Measurements from ENCODE around the gene ELANE.
A peak's percentile ranks its signal among the peaks of the same experiment; 100 is the strongest.
"Not testable (repeated sequence)": the region's sequence is repeated elsewhere in the genome, so short reads cannot be mapped to it uniquely, and the experiment has no call there.

Gene ELANE

GRCh38 chr19:842802-843179, 9.3 kb upstream of the ELANE start:
- not testable (repeated sequence) for DNase-seq (ENCODE audit: low read depth)

DNA sequence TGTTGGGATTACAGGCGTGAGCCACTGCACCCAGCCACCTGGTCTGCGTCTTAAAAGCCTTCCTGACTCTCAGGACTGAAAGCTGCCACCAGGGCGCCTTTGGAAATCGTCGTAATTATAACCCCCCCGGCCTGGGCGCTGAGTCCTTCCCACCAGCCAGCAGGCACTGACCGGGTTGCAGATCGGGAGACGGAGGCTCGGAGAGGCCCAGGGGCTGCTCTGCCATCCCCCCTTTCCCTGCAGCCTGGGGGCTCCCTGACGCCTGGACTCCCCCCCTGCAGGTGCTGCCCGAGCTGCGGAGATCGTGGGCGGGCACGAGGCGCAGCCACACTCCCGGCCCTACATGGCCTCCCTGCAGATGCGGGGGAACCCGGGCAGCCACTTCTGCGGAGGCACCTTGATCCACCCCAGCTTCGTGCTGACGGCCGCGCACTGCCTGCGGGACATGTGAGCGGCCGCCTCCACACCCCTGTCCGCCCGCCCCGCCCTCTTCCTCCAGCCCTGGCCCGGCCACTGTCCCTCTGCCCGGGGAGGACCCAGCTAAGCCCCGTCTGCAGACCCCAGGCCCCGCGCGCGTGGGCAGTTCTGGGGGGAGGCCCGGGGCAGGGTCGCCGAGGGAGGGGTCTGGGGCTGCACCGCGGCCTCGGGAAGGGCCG, 8.8 kb upstream of the ELANE start:
- no peak for DNase-seq (ENCODE audit: low read depth)

DNA sequence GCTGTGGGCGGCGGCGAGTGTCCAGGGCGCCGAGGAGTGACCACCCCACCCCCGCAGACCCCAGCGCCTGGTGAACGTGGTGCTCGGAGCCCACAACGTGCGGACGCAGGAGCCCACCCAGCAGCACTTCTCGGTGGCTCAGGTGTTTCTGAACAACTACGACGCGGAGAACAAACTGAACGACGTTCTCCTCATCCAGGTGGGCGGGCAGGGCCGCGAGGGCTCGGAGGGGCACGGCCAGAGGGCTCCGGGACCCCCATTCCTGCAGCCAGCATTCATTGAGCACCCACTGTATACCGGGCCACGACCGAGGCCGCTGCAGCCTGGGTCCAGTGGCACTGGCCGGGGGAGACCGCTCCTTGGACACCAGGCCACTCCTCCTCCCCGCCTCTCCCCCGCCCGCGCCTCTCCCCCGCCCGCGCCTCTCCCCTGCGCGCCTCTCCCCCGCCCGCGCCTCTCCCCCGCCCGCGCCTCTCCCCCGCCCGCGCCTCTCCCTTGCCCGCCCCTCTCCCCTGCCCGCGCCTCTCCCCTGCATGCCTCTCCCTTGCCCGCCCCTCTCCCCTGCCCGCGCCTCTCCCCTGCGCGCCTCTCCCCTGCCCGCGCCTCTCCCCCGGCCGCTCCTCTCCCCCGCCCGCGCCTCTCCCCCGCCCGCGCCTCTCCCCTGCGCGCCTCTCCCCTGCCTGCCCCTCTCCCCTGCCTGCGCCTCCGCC, 8.1 kb upstream of the ELANE start:
- no peak for DNase-seq (ENCODE audit: low read depth)

GRCh38 chr19:844546-844971, 7.5 kb upstream of the ELANE start:
- DNase-seq (ENCODE audit: low read depth): no peak

DNA sequence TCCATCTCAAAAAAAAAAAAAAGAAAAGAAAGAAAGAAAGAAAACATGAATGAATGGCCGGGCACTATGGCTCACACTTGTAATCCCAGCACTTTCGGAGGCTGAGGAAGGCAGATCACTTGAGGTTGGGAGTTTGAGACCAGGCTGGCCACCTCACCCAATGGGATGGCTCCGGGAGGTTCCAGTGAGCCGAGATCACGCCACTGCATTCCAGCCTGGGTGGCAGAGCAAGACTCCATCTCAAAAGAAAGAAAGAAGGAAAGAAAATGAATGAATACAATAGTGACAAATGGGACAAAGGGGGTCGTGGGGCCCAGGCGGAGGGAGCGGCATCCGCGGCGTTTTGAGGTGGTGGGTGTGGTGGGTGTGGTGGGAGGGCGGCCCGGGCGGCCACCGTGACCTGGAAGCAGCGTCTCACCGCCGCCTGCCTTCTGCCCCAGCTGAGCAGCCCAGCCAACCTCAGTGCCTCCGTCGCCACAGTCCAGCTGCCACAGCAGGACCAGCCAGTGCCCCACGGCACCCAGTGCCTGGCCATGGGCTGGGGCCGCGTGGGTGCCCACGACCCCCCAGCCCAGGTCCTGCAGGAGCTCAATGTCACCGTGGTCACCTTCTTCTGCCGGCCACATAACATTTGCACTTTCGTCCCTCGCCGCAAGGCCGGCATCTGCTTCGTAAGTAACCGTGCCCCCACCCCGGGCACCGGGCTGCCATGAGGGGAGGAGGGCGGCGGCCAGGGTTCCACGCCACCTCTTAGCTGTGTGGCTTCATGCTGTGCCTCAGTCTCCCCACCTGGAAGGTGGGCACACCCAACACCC, 6.2 kb upstream of the ELANE start:
- no peak for DNase-seq (ENCODE audit: low read depth)

GRCh38 chr19:848386-848921, 3.6 kb upstream of the ELANE start:
- DNase-seq (ENCODE audit: low read depth): no peak

DNA sequence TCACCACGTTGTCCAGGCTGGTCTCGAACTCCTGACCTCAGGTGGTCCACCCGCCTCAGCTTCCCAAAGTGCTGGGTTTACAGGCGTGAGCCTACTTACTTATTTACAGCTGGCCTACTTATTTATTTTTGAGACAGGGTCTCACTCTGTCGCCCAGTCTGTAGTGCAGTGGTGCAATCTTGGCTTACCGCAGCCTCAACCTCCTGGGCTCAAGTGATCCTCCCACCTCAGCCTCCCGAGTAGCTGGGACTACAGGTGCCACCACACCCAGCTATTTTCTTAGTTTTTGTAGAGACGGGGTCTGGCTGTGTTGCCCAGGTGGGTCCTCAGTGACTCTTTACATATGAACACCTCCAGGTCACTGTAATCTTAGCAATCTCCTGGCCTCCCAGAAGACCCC, 2.9 kb upstream of the ELANE start:
- not testable (repeated sequence) for DNase-seq (ENCODE audit: low read depth)

- no peak for DNase-seq (ENCODE audit: low read depth)
These were observed 1.7 kb upstream of the ELANE start for GRCh38 chr19:850221-850978.

- DNase-seq (ENCODE audit: low read depth): no peak
These were observed 1.1 kb upstream of the ELANE start for GRCh38 chr19:850979-851335.

DNA sequence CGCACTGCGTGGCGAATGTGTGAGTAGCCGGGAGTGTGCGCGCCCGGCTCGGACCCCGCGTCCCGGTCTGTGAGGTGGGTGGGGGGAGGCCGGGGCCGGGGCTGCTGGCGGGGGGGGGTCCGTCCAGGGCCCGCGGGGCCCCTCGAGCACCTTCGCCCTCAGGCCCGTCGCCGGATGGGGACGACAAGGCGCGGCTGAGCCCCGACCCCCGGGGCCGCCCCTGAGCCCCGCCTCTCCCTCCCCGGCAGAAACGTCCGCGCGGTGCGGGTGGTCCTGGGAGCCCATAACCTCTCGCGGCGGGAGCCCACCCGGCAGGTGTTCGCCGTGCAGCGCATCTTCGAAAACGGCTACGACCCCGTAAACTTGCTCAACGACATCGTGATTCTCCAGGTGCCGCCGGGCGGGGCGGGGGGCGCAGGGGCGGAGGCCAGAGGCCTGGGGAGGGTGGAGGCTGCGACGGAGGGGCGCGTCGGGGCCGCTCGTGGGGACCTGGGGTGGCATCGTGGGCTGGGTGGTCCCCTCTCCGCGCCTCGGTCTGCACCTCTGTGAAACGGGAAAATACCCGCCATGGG, 997 bp downstream of the ELANE start:
- DNase-seq (ENCODE audit: low read depth): no peak

DNA sequence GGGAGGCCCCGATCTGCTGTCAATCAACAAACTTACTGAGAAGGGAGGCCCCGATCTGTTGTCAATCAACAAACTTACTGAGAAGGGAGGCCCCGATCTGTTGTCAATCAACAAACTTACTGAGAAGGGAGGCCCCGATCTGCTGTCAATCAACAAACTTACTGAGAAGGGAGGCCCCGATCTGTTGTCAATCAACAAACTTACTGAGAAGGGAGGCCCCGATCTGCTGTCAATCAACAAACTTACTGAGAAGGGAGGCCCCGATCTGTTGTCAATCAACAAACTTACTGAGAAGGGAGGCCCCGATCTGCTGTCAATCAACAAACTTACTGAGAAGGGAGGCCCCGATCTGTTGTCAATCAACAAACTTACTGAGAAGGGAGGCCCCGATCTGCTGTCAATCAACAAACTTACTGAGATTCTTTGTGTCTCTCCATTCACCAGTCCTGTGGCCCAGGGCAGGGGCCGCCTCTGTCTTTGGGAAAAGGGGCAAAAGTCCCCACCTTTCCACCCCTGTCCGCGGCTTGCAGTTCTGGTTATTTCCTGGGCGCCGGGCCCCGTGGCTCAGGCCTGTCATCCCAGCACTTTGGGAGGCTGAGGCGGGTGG, 1.6 kb downstream of the ELANE start:
- DNase-seq (ENCODE audit: low read depth): not testable (repeated sequence)

DNA sequence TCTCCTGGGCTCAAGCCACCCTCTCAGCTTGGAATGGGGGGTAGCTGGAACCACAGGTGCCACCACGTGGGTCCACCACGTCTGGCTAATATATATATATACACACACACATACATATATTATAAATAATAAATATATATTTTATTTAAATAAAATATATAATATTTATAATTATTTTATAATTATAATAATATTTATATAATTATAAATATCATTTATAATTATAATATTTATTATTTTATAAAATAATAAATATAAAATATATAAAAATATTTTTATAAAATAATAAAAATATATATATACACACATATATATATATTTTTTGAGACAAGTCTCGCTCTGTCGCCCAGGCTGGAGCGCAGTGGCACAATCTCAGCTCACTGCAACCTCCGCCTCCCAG, 2.4 kb downstream of the ELANE start:
- DNase-seq (ENCODE audit: low read depth): no peak

DNA sequence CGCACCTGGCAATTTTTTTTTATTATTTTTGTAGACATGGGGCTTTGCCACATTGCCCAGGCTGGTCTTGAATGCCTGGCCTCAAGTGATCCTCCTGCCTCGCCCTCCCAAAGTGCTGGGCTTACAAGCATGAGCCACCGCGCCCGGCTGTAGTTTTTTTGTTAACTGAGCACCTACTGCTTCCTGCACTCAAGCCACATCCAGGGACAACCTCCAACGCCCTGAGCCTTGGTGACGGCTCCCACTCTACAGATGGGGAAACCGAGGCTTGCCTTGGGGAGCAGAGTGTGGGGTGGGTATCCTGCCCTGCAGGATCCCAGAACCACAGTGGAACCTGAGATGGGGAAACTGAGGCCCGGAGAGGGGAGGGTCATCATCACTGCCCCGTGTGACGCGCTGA, 3.0 kb downstream of the ELANE start:
- no peak for DNase-seq (ENCODE audit: low read depth)

GRCh38 chr19:855566-856120, 3.5 kb downstream of the ELANE start:
- DNase-seq (ENCODE audit: low read depth): no peak

- DNase-seq (ENCODE audit: low read depth): no peak
These were observed 6.2 kb downstream of the ELANE start for GRCh38 chr19:858284-858683.

GRCh38 chr19:858868-859843, 7.1 kb downstream of the ELANE start, which contains the start of gene CFD:
Gene CFD (plus strand): TSS chr19:859664. CDS start chr19:859690, 26 bp downstream.
- no peak for DNase-seq (ENCODE audit: low read depth)

GRCh38 chr19:861141-861755, 9.1 kb downstream of the ELANE start:
- no peak for DNase-seq (ENCODE audit: low read depth)

- DNase-seq (ENCODE audit: low read depth): peak; percentile 94
These were observed 9.9 kb downstream of the ELANE start for GRCh38 chr19:861756-862580.
